PC-9 (cell line): ENCODE measurements around the gene ANAPC15. TPM values are rescaled to one million over a fixed set of nuclear protein-coding genes. Genes with fewer than 3 reads are reported as not detected.

Experiments used
- Bru-seq: library from RNA; stranded (reverse); fragments of 400-500 nt; gene quantifications from one replicate; lab custom pipeline; 2021; lab: Mats Ljungman, UMichigan
- BruChase-seq, 2 experiments: library from RNA; stranded (reverse); fragments of 400-500 nt; gene quantifications; one replicate each; lab custom pipeline; 2021; lab: Mats Ljungman, UMichigan
- BruUV-seq: library from RNA; stranded (reverse); fragments of 400-500 nt; replicated peaks from 2 replicates; lab custom pipeline; 2021; lab: Mats Ljungman, UMichigan
- CTCF ChIA-PET: fragments of 300-600 bp; sonication (Branson Sonifier 250); formaldehyde crosslinking; loops from one replicate; lab custom pipeline; 2022; ENCODE audit warnings: antibody characterized with exemption; lab: Charles Lee
- POLR2A ChIA-PET: fragments of 300-600 bp; sonication (Branson Sonifier 250); formaldehyde crosslinking; loops from one replicate; lab custom pipeline; 2022; ENCODE audit warnings: antibody characterized with exemption; ENCODE audit not compliant: unreplicated experiment; lab: Charles Lee
- DNase-seq, 2 experiments: peaks; one replicate each; pipeline versions ENCODE4 v3.0.0 to v3.0.0-alpha.2; 2015 to 2022; ENCODE audit warnings: mixed read lengths in 1 of 2
- H2AFZ ChIP-seq: fragments of 200-600 bp; sonication (generic); 2 replicates; pipeline ENCODE4 v1.8.1; 2017; ENCODE audit warnings: antibody characterized with exemption
- H3F3A ChIP-seq: fragments of 200-600 bp; sonication (generic); 2 replicates; pipeline ENCODE4 v1.8.1; 2017; ENCODE audit warnings: antibody characterized with exemption, mild to moderate bottlenecking, low read depth; ENCODE audit not compliant: insufficient read depth
- H3K27ac ChIP-seq: fragments of 200-600 bp; sonication (generic); 2 replicates; pipeline ENCODE4 v1.6.1; 2016; ENCODE audit warnings: mixed run types
- H3K27me3 ChIP-seq: fragments of 200-600 bp; sonication (generic); 2 replicates; pipeline ENCODE4 v1.6.1; 2016; ENCODE audit warnings: low read depth, mixed run types; ENCODE audit not compliant: insufficient read depth
- H3K36me3 ChIP-seq: fragments of 200-600 bp; sonication (generic); 2 replicates; pipeline ENCODE4 v1.6.1; 2016; ENCODE audit warnings: low read depth, mixed run types
- H3K4me1 ChIP-seq: fragments of 200-600 bp; sonication (generic); replicated peaks from 2 replicates; pipeline ENCODE4 v1.6.1; 2016; ENCODE audit warnings: mixed run types; ENCODE audit not compliant: insufficient read depth
- H3K4me2 ChIP-seq: fragments of 200-600 bp; sonication (generic); 2 replicates; pipeline ENCODE4 v1.6.1; 2017; ENCODE audit warnings: mixed run types
- H3K4me3 ChIP-seq: fragments of 200-600 bp; sonication (generic); 2 replicates; pipeline ENCODE4 v1.6.1; 2016; ENCODE audit warnings: mixed run types
- H3K79me2 ChIP-seq: fragments of 200-600 bp; sonication (generic); 2 replicates; pipeline ENCODE4 v1.6.1; 2017; ENCODE audit warnings: low read depth, mixed run types
- H3K9me2 ChIP-seq: fragments of 200-600 bp; sonication (generic); 2 replicates; pipeline ENCODE4 v1.8.1; 2017; ENCODE audit warnings: mild to moderate bottlenecking; ENCODE audit not compliant: insufficient read depth
- H3K9me3 ChIP-seq: fragments of 200-600 bp; sonication (generic); 2 replicates; pipeline ENCODE4 v1.8.1; 2016; ENCODE audit warnings: low read depth; ENCODE audit not compliant: insufficient read depth
- H4K20me1 ChIP-seq: fragments of 200-600 bp; sonication (generic); 2 replicates; pipeline ENCODE4 v1.8.1; 2017; ENCODE audit not compliant: insufficient read depth
- CTCF ChIP-seq: fragments of 200-600 bp; sonication (generic); conservative IDR thresholded peaks from 2 replicates; pipeline ENCODE4 v1.6.1; 2017; ENCODE audit warnings: mixed run types, antibody characterized with exemption, mild to moderate bottlenecking, moderate library complexity
- EZH2 ChIP-seq: fragments of 200-600 bp; sonication (generic); IDR thresholded peaks from 2 replicates; pipeline ENCODE4 v1.8.0; 2017; ENCODE audit warnings: antibody characterized with exemption, low read depth
- intact Hi-C: fragments of 100-400 bp; cut with micrococcal nuclease; formaldehyde crosslinking; loops from one replicate; pipeline ENCODE4 v1.10.0; 2022; ENCODE audit not compliant: unreplicated experiment
- long read RNA-seq: library from polyadenylated mRNA; stranded (forward); transcript quantifications from one replicate; pipeline ENCODE4 v2.0.0, GENCODE V29; 2022
- total RNA-seq: library from RNA; stranded (reverse); gene quantifications from 2 replicates; pipeline ENCODE4 v1.2.3, GENCODE V29; 2021

The ANAPC15 gene
- total RNA-seq (77.2 and 97.8 TPM in 2 replicates), Bru-seq, nascent RNA (percentile 80 among the genes with signal in this experiment), BruChase-seq, experiment 1, labeled RNA remaining after a 2-hour chase (percentile 74 among the genes with signal in this experiment), BruChase-seq, experiment 2, labeled RNA remaining after a 6-hour chase (percentile 87 among the genes with signal in this experiment)
- long read RNA-seq, transcript ANAPC15-212 (2 exons, 500 nt): minor isoform, 5 of 160 reads
- long read RNA-seq, transcript ANAPC15-208 (6 exons, 867 nt): minor isoform, 23 of 160 reads
- long read RNA-seq, transcript ANAPC15-204 (6 exons, 848 nt): minor isoform, 14 of 160 reads
- long read RNA-seq, transcript ANAPC15-201 (6 exons, 886 nt): major isoform, 51 of 160 reads
- long read RNA-seq, partial matches to known transcripts: 27 of 160 reads
- long read RNA-seq, other reads (novel, unspliced or antisense): 28 of 160 reads

- no peaks in the 10 kb centered on the region for H3K9me2 ChIP-seq
- ChIA-PET POLR2A (interaction anchor here (0.6 to 1.2 kb wide), 2 partner anchors 111 to 324 kb away, joined by 4 to 5 read pairs; no protein-coding TSS in a partner anchor), CTCF (no interaction called here)
- no peak for TF ChIP-seq CTCF
- no peak for TF ChIP-seq EZH2
- H3K79me2 ChIP-seq: 0 out of 2 replicates have a peak, but pooled peaks cover 4% of the 10 kb centered on the region
- no peaks in the 10 kb centered on the region for H3K36me3 ChIP-seq
- no peaks in the 10 kb centered on the region for H3K27me3 ChIP-seq
- H3K27ac ChIP-seq: peak within 1 kb of the TSS; percentile 70
- peak within 1 kb of the TSS; percentile 87 for H2AFZ ChIP-seq
- H4K20me1 ChIP-seq: no peaks in the 10 kb centered on the region
- H3K4me1 ChIP-seq: peaks cover 14% of the 10 kb centered on the region
- H3K4me2 ChIP-seq: peak within 1 kb of the TSS; percentile 92
- no TSS peak for BruUV-seq
- intact Hi-C loops: loop anchor here (1.0 kb wide), 5 partner anchors 9 to 302 kb away; partner anchors contain the start of genes LAMTOR1, LRRC51 and NUMA1
- peak; percentile 97 to 99 for DNase-seq
- no peaks in the 10 kb centered on the region for H3K9me3 ChIP-seq
- H3F3A ChIP-seq: peaks cover 10% of the 10 kb centered on the region; the same call in 1 of the 2 replicates
- H3K4me3 ChIP-seq: peak within 1 kb of the TSS; percentile 56
Measured at GRCh38 chr11:72112143-72112977, at the start of gene ANAPC15. ANAPC15 (minus strand) TSS chr11:72112695; CDS start chr11:72111276, 1,419 bp downstream.

- Histone ChIP-seq H2AFZ (no peak overlapping the region), H3K27ac (no peak overlapping the region), H3K9me2 (no peaks in the 10 kb centered on the region), H3K4me2 (no peak overlapping the region), H3K79me2 (no peaks in the 10 kb centered on the region), H3K4me3 (no peak overlapping the region), H4K20me1 (no peaks in the 10 kb centered on the region), H3K9me3 (no peaks in the 10 kb centered on the region), H3K27me3 (0 out of 2 replicates have a peak, but pooled peaks cover 10% of the 10 kb centered on the region), H3K36me3 (no peaks in the 10 kb centered on the region), H3F3A (no peaks in the 10 kb centered on the region), H3K4me1 (no peaks in the 10 kb centered on the region)
- intact Hi-C loops: no loop called here
- POLR2A ChIA-PET: no interaction called here
- no peak for DNase-seq
- no TSS peak for BruUV-seq
- no peak for TF ChIP-seq EZH2
- TF ChIP-seq CTCF: no peak
- CTCF ChIA-PET: no interaction called here
Measured at GRCh38 chr11:72160319-72160718, 47.8 kb upstream of the ANAPC15 start.

GRCh38 chr11:72157131-72157530 lies 44.6 kb upstream of the ANAPC15 start:
- TF ChIP-seq EZH2: no peak
- TF ChIP-seq CTCF: no peak
- no peak overlapping the region for H3K27ac ChIP-seq
- H4K20me1 ChIP-seq: no peaks in the 10 kb centered on the region
- POLR2A ChIA-PET: interaction anchor here (0.6 kb wide), 1 partner anchor 1880 kb away, joined by 26 read pairs; no protein-coding TSS in a partner anchor
- H3K9me3 ChIP-seq: no peaks in the 10 kb centered on the region
- no peak overlapping the region for H3K4me3 ChIP-seq
- no peaks in the 10 kb centered on the region for H3F3A ChIP-seq
- no peak overlapping the region for H3K4me2 ChIP-seq
- no peaks in the 10 kb centered on the region for H3K9me2 ChIP-seq
- H3K36me3 ChIP-seq: no peaks in the 10 kb centered on the region
- intact Hi-C loops: no loop called here
- no peak overlapping the region for H2AFZ ChIP-seq
- H3K27me3 ChIP-seq: no peaks in the 10 kb centered on the region
- CTCF ChIA-PET: interaction anchor here (1.3 kb wide), 1 partner anchor 13 kb away, joined by 3 read pairs; no protein-coding TSS in a partner anchor
- no peaks in the 10 kb centered on the region for H3K4me1 ChIP-seq
- no TSS peak for BruUV-seq
- no peaks in the 10 kb centered on the region for H3K79me2 ChIP-seq
- DNase-seq: peak in 1 of 2 experiments; percentile 20
